Fibroblast of pulmonary artery (primary cell): ENCODE data around the gene MAST3.

Source experiments
- DNase-seq: peaks from one replicate; pipeline ENCODE4 v3.0.0-alpha.2; 2010; ENCODE audit warnings: low read depth
- H3K4me3 ChIP-seq: replicated peaks from 2 replicates; pipeline ENCODE4 v1.5.1; 2011; ENCODE audit warnings: low read depth, mild to moderate bottlenecking, control low read depth, low read length, moderate library complexity
- TF ChIP-seq, protein P1 (sequence below): IDR thresholded peaks from 2 replicates; pipeline ENCODE4 v1.5.1; 2011; ENCODE audit warnings: mild to moderate bottlenecking, control low read depth, low read length, inconsistent platforms; ENCODE audit errors: missing control alignments

MAST3 gene

DNA sequence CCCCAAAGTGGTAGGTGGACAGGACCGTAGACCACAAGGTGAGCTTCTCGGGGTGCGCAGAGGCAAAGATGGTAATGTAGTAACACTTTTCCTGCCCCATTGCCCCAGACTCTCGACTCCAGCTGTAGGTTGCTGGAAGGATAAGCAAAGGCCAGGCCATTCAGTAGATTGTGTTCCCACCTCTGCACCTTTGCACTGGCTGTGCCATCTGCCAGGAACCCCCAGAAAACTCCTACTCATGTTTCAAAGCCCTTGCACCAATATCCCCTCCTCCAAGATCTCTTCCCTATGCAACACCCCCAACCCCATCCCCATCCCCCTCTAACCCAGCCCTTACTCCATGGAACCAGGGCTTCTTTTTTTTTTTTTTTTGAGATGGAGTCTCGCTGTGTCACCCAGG lies 29.2 kb upstream of the MAST3 start:
- TF ChIP-seq, protein P1, sequence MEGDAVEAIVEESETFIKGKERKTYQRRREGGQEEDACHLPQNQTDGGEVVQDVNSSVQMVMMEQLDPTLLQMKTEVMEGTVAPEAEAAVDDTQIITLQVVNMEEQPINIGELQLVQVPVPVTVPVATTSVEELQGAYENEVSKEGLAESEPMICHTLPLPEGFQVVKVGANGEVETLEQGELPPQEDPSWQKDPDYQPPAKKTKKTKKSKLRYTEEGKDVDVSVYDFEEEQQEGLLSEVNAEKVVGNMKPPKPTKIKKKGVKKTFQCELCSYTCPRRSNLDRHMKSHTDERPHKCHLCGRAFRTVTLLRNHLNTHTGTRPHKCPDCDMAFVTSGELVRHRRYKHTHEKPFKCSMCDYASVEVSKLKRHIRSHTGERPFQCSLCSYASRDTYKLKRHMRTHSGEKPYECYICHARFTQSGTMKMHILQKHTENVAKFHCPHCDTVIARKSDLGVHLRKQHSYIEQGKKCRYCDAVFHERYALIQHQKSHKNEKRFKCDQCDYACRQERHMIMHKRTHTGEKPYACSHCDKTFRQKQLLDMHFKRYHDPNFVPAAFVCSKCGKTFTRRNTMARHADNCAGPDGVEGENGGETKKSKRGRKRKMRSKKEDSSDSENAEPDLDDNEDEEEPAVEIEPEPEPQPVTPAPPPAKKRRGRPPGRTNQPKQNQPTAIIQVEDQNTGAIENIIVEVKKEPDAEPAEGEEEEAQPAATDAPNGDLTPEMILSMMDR: no peak
- no peak overlapping the region for H3K4me3 ChIP-seq
- no peak for DNase-seq

DNA sequence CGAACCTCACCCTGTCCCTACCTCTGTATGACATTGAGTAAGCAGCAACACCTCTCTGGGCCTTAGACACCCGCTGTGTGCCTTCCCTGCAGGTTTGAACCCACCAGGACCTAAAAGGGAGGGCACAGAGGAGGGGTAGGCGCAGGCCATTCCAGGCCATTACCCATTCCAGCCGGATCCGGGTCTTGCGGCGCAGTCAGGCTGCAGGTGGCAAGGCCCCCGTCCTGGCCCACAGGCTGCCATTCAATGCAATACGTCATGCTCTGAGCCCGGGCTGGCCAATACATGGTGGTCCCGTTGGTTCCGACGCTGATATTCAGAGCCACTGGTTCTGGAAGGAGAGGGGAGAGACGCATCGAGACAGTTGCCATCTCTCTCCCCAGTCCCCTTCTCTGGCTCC lies 28.2 kb upstream of the MAST3 start:
- no peak for DNase-seq
- H3K4me3 ChIP-seq: no peak overlapping the region
- TF ChIP-seq, protein P1: no peak

DNA sequence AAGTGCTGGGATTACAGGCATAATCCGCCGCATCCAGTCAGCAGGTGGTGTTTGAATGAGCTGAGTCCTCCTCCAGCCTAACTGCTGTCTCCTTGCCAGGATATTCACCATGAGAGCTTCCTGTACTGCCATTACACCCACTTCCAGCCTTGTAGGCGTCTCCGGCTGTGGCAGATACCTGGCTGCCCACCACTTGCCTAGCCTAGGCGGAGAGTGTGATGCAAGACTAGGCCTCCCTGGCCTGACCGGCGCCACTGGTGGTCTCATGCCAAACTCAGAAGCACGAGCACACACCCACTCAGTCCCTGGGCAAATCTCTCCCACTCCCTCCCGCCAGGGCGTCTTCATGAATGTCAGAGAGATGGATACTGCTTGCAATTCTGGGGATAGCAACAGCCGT lies 27.4 kb upstream of the MAST3 start:
- TF ChIP-seq, protein P1: no peak
- no peak overlapping the region for H3K4me3 ChIP-seq
- DNase-seq: no peak

DNA sequence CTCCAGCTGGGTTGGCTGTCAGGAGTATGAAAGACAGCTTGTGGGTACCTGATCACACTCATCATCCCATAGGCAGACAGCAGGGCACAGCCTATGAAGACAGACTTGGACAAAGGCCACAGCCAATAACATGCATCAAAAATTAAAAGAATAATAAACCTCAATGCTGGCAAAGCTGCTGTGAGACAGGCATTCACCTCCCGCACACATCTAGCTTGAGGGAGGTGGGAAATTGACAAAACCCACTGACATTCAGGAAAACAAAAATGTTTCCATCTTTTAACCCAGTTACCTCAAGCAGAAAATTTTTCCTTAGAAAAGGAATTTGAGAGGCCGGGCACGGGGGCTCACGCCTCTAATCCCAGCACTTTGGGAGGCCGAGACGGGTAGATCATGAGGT lies 25.2 kb upstream of the MAST3 start:
- H3K4me3 ChIP-seq: no peak overlapping the region
- DNase-seq: no peak
- TF ChIP-seq, protein P1: no peak

DNA sequence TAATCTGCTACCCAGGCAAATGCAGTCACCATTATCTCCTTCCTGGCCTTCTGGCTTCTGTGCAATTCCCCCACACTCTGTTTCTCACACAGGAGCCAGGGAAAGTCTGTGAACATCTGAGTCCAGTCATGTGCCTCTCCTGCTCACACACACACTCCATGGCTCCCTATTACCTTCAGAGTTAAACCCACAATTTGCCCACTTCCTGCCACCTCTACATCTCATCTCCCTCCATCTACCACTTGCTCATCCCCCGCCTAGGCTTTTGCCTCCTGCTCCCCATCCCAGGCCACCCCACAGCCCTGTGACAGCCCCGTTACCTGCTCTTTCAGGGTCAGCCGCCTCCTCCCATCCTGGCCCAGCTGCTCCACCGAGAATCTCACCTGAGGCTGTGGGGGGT lies 24.4 kb upstream of the MAST3 start:
- no peak overlapping the region for H3K4me3 ChIP-seq
- no peak for DNase-seq
- TF ChIP-seq, protein P1: no peak

DNA sequence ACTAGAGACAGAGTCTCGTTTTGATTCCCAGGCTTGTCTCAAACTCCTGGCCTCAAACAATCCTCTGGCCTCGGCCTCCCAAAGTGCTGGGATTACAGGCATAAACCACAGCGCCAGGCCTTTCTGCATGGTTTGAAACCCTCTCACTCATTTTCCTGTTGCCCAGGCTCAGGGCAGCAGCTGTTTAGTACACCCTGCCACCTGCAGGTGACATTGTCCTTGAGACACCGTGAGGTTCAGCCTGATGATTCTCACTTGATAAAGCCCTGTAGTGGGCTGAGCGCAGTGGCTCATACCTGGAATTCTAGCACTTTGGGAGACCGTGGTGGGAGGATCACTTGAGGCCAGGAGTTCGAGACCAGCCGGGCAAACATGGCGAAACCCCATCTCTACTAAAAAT lies 23.4 kb upstream of the MAST3 start:
- no peak for DNase-seq
- no peak overlapping the region for H3K4me3 ChIP-seq
- TF ChIP-seq, protein P1: no peak

DNA sequence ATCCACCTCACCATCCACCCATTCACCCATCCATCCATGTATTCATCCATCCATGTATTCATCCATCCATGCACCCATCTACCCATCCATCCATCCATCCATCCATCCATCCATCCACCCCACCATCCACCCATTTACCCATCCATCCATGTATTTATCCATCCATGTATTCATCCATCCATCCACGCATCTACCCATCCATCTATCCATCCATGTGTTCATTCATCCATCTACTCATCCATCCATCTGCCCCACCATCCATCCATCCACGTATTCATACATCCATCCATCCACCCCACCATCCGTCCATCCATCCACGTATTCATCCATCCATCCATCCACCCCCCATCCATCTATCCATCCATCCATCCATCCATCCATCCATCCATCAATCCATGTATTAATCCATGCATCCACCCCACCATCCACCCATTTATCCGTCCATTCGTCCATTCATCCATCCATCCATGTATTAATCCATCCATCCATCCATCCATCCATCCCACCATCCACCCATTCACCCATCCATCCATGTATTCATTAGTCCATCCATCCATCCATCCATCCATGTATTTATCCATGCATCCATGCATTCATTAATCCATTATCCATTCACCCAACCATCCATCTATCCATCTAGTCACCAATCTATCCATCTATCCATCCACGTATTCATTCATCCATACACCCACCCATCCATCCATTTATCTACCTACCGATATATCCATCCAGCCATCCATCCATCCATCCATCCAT lies 13.5 kb upstream of the MAST3 start:
- TF ChIP-seq, protein P1: no peak
- no peak overlapping the region for H3K4me3 ChIP-seq
- DNase-seq: no peak
